ENCODE results near the gene THAP12. TPM values are rescaled to one million over a fixed set of nuclear protein-coding genes. Genes with fewer than 3 reads are reported as not detected.

The THAP12 gene, protein sequence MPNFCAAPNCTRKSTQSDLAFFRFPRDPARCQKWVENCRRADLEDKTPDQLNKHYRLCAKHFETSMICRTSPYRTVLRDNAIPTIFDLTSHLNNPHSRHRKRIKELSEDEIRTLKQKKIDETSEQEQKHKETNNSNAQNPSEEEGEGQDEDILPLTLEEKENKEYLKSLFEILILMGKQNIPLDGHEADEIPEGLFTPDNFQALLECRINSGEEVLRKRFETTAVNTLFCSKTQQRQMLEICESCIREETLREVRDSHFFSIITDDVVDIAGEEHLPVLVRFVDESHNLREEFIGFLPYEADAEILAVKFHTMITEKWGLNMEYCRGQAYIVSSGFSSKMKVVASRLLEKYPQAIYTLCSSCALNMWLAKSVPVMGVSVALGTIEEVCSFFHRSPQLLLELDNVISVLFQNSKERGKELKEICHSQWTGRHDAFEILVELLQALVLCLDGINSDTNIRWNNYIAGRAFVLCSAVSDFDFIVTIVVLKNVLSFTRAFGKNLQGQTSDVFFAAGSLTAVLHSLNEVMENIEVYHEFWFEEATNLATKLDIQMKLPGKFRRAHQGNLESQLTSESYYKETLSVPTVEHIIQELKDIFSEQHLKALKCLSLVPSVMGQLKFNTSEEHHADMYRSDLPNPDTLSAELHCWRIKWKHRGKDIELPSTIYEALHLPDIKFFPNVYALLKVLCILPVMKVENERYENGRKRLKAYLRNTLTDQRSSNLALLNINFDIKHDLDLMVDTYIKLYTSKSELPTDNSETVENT
- total RNA-seq (2022; extraction: Qiagen RNA extraction; ENCODE audit: low read depth), result 32.1 to 55.9 TPM (median 46.7 TPM) in 5 replicates

DNA sequence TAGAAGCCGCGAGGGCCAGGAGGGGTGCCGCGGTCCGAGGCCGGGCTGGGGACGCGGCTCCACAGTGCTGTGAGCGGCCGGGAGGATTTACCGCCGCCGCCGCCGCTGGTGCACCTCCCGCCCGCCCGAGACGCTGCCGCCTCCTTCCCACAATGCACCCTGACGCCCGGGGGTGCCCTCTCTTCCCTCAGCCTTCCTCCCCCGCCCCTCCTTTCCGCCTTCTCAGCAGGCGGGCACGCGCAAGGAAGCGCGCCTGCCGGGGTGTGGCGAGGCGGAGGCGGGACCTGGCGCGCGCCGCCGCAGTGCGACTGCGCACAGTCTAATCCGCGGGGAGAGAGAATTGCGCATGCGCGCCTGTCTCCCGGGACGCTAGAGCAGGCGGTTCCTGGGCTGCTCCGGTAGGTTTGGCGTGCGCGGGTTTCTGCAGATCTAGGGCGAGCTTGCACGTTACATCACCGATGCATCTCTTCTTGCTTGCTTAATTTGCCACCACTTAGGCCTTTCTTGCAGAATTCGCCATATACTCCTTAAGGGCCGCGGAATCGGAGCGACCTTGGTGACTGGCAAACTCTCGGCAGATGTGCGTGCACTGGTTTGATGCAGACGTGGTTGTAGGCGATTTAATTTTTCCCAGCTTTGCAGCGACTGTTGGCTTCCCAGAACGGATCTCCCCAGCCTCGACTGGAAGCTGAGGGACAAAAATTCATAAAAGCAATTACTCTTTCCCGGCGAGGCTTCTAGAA is at the start of gene THAP12, which contains the start of gene GVQW3:
TSS of gene THAP12 (minus strand) at position 156 of the 743 bp plus-strand sequence. CDS start 296 bp downstream, outside the sequence.
TSS of gene GVQW3 (plus strand) at position 347 of the 743 bp plus-strand sequence. CDS start 506 bp downstream, outside the sequence.

Other genes with a start within 250 kb of the THAP12 start
- 0.75 to 2.1 TPM (median 1.5 TPM) in 5 replicates for gene WNT11, start 174.6 kb downstream of the THAP12 start, total RNA-seq (2022; extraction: Qiagen RNA extraction; ENCODE audit: low read depth)
- 0.28 to 1.5 TPM (median 1.1 TPM) in 5 replicates for gene GVQW3, start 191 bp upstream of the THAP12 start, total RNA-seq (2022; extraction: Qiagen RNA extraction; ENCODE audit: low read depth)
- 9.9 to 15.4 TPM (median 14.0 TPM) in 5 replicates for gene EMSY, start 63.9 kb upstream of the THAP12 start, total RNA-seq (2022; extraction: Qiagen RNA extraction; ENCODE audit: low read depth)

Measured in A549 treated with ZK216348 at 1 μM for 4 hours (cell line).